ENCODE measurements around the gene DPM3. TPM values are rescaled to one million over a fixed set of nuclear protein-coding genes. Genes with fewer than 3 reads are reported as not detected.
A peak's percentile ranks its signal among the peaks of the same experiment; 100 is the strongest.

DPM3 gene
- total and polyA plus RNA-seq, 9 of the 15 experiments (the other 6 are each of a cell fraction or from before 2014, with no cell fraction given) = 3.7 to 120 (median 36.4) TPM

DNA sequence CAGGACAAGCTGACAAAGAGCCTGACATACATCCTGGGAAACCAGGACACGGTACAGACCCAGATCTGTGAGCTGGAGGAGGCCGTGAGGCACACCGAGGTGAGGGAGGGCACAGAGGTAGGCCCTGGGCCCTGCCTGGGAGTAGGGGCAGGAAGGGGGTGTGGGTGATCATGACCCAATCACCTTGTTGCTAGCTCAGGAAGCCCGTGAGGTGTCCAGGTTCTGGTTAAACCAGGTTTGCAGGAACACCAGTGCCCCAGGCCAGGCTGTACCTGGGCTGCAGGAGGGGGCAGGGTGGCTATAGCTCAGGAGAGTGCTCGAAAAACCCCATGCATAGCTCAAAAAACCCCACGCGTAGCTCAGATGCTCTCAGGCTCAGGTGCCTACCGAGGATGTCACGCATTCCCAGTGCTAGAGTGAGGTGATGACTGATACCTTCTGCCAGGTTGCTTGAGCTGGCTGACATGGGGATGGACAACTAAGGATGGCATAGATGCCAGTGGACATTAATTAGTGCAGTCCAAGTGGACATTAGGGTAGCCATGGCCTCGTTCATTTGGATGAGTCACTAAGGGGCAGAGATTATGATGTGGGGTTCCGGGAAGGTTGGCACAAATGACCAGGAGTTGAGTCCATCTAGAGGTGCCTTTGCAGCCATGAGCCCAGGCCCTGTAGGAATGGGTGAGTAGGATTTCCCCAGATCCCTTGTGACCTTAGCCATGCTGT, 37.0 kb upstream of the DPM3 start (continued):
- TF ChIP-seq, protein P1, sequence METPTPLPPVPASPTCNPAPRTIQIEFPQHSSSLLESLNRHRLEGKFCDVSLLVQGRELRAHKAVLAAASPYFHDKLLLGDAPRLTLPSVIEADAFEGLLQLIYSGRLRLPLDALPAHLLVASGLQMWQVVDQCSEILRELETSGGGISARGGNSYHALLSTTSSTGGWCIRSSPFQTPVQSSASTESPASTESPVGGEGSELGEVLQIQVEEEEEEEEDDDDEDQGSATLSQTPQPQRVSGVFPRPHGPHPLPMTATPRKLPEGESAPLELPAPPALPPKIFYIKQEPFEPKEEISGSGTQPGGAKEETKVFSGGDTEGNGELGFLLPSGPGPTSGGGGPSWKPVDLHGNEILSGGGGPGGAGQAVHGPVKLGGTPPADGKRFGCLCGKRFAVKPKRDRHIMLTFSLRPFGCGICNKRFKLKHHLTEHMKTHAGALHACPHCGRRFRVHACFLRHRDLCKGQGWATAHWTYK (CRISPR knock-in tag; IDR thresholded peaks at IDR 0.05) = no peak
- TF ChIP-seq NCOA1 (IDR thresholded peaks at IDR 0.05; ENCODE audit: low read depth) = no peak
- no peak for TF ChIP-seq ZZZ3 (IDR thresholded peaks at IDR 0.05)

GRCh38 chr1:155176544-155177071, 36.3 kb upstream of the DPM3 start:
- DNase-seq (ENCODE audit: extremely low read depth in 1 of 4, low spot score in 3 of 4) (peak; percentile 79 to 83 (median 82)), ATAC-seq (peak; percentile 58), FAIRE-seq (peak; percentile 80)
- Histone ChIP-seq H3K4me3 (no peak overlapping the region), H3K27me3 (ENCODE audit: control insufficient read depth in 2 of 2, insufficient read depth in 2 of 2, low read length in 2 of 2) (no peaks in the 10 kb centered on the region), H3K4me2 (ENCODE audit: insufficient read depth, low read length) (no peak overlapping the region), H3K36me3 (ENCODE audit: control insufficient read depth, insufficient read depth, low read length) (peaks cover 6% of the 10 kb centered on the region; the same call in 2 of the 3 replicates), H3K9me3 (replicated peaks; ENCODE audit: control insufficient read depth, insufficient read depth, low read depth, low read length) (no peaks in the 10 kb centered on the region), H3K9ac (ENCODE audit: insufficient read depth in 1 of 2, low read depth in 2 of 2, low read length in 2 of 2) (no peak overlapping the region), H3K9me1 (ENCODE audit: control insufficient read depth, insufficient read depth, low read length) (no peaks in the 10 kb centered on the region), H3K4me1 (replicated peaks in 1 of 2; ENCODE audit: control insufficient read depth in 2 of 2, insufficient read depth in 2 of 2, low read length in 2 of 2) (peaks cover 21 to 64% of the 10 kb centered on the region in 2 experiments; a peak in 4 of 5 replicates), H3K27ac (ENCODE audit: extremely low read depth, low read depth, low read length) (no peak overlapping the region), H3K79me2 (ENCODE audit: control insufficient read depth, insufficient read depth, low read length) (peaks cover 15% of the 10 kb centered on the region), H4K20me1 (replicated peaks; ENCODE audit: control insufficient read depth, insufficient read depth, low read length) (no peaks in the 10 kb centered on the region), H2AFZ (ENCODE audit: low read depth, low read length) (peak overlapping the region; percentile 24; the same call in 1 of the 2 replicates)
- 55% methylated on average over 8 of the region's 8 CpGs for WGBS (ENCODE audit: insufficient coverage, low coverage, missing lambda C conversion rate)
- BruUV-seq (replicated peaks) = no TSS peak
- CTCF ChIA-PET (ENCODE audit: low intra/inter-chr PET ratio) = interaction anchor here (0.8 to 2.3 kb wide), 3 partner anchors 17 to 415 kb away, joined by 3 to 17 read pairs (median 4); no protein-coding TSS in a partner anchor
- in situ Hi-C loops (cut with MboI) = no loop called here
- POLR2A ChIA-PET = interaction anchor here (0.9 to 1.4 kb wide), 2 partner anchors 9 to 61 kb away, joined by 4 to 5 read pairs; no protein-coding TSS in a partner anchor
- intact Hi-C loops (cut with micrococcal nuclease) = loop anchor here (1.0 kb wide), 2 partner anchors 17 to 50 kb away; no protein-coding TSS in a partner anchor
- TF ChIP-seq, protein P2, sequence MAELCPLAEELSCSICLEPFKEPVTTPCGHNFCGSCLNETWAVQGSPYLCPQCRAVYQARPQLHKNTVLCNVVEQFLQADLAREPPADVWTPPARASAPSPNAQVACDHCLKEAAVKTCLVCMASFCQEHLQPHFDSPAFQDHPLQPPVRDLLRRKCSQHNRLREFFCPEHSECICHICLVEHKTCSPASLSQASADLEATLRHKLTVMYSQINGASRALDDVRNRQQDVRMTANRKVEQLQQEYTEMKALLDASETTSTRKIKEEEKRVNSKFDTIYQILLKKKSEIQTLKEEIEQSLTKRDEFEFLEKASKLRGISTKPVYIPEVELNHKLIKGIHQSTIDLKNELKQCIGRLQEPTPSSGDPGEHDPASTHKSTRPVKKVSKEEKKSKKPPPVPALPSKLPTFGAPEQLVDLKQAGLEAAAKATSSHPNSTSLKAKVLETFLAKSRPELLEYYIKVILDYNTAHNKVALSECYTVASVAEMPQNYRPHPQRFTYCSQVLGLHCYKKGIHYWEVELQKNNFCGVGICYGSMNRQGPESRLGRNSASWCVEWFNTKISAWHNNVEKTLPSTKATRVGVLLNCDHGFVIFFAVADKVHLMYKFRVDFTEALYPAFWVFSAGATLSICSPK (IDR thresholded peaks at IDR 0.05; ENCODE audit: borderline replicate concordance) = no peak
- TF ChIP-seq NFIX (CRISPR knock-in tag; IDR thresholded peaks at IDR 0.05; ENCODE audit: low read depth) (no peak), RB1 (IDR thresholded peaks at IDR 0.05; ENCODE audit: low read depth) (0 out of 2 replicates have a peak, but pooled peaks have one; percentile 30), MAZ (CRISPR knock-in tag; conservative IDR thresholded peaks at IDR 0.05 in 1 of 2, IDR thresholded peaks at IDR 0.05 in 1 of 2) (0 out of 4 replicates have a peak, but pooled peaks of 1 of the 2 experiments have one; percentile 51), DEAF1 (CRISPR knock-in tag; IDR thresholded peaks at IDR 0.05) (0 out of 2 replicates have a peak, but pooled peaks have one; percentile 35), CREM (IDR thresholded peaks at IDR 0.05; ENCODE audit: low read depth) (peak; percentile 39; the same call in 1 of the 2 replicates), HNRNPL (IDR thresholded peaks at IDR 0.05; ENCODE audit: low read depth, low read length) (peak; percentile 77; the same call in 1 of the 2 replicates), CBX5 (IDR thresholded peaks at IDR 0.05; ENCODE audit: borderline replicate concordance, low read depth) (no peak)

All from K562 (cell line).